ENCODE results near the gene CACNA1D.

CACNA1D gene

GRCh38 chr3:53525765-53526703 lies 31.6 kb downstream of the CACNA1D start:
- in situ Hi-C loops (cut with HindIII; ENCODE audit: low sequenced_read_pairs): no loop called here

DNA sequence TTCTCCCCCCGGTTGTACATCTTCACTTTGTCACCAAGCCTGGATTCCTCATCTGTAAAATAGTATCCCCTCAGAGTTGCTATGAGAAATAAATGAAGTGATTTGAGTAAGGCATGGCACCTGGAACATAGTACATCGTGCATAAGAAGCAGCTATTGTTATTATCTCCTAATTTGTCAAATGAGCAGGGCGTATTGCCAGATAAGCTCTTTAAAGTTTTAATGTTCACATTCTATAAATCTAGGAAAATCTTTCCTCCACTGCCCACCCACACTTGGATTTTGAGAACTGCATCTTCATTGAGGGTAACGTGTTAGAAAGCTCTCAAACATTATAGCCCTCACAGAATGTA lies 32.3 kb downstream of the CACNA1D start:
- in situ Hi-C loops (cut with HindIII; ENCODE audit: low sequenced_read_pairs): no loop called here

GRCh38 chr3:53530205-53530604 lies 35.8 kb downstream of the CACNA1D start:
- in situ Hi-C loops (cut with HindIII; ENCODE audit: low sequenced_read_pairs): no loop called here

DNA sequence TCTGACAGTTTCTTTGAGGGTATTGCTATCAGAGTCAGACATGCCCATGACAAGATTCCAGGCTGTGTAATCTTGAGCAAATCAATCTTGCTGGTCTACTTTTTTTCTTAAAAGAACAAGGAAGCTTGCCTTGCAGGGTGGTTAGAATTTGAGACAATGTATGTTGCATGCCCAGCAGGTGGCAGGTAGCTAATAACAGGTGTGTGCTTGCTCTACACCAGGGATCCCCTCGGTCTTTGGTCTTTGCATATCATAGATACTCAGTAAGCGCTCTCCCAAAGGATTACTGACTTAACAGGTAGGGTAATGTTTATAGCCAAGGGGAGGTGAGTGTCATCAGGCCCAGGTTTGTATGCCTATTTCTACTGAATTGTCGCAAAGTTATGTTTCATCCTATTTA lies 37.3 kb downstream of the CACNA1D start:
- in situ Hi-C loops (cut with HindIII; ENCODE audit: low sequenced_read_pairs): no loop called here

DNA sequence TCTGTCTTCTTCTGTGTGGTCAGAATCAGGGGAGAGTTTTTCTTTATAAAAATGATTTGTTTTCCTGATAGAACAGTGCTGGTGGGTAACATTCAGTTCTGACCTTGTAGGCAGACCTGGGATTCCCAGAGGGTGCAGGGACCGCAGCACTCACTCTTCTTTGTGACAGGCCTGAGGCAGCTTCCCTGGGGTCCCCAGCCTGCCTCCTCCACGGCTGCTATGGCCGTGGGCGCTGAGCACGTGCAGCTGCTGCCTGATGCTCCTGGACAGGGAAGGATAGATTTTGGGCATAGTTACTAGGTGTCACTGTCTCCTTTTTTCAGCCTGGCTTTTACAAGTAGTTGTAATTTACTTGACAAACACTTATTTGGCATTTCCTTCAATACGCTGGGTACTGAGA lies 39.1 kb downstream of the CACNA1D start:
- in situ Hi-C loops (cut with HindIII; ENCODE audit: low sequenced_read_pairs): no loop called here

GRCh38 chr3:53534216-53534615 lies 39.8 kb downstream of the CACNA1D start:
- in situ Hi-C loops (cut with HindIII; ENCODE audit: low sequenced_read_pairs): no loop called here

GRCh38 chr3:53534676-53535400 lies 40.4 kb downstream of the CACNA1D start:
- in situ Hi-C loops (cut with HindIII; ENCODE audit: low sequenced_read_pairs): no loop called here

DNA sequence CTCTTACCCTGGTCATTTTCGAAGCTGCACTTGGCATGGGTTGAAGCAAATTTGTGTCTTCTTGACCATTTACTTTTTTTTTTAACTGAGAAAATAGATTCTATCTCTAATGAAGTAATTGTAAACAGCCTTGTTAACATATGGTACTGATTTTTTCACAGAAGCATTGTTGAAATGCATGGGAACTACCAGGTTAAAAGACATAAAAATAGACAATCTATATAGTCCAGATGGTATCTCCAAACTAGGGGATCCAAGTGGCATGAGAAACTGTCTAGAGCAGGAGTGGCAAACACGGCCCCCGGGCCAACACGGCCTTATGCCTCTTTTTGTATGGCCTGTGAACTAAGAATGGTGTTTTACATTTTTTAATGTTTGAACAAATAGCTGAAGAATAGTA lies 41.9 kb downstream of the CACNA1D start:
- in situ Hi-C loops (cut with HindIII; ENCODE audit: low sequenced_read_pairs): no loop called here

DNA sequence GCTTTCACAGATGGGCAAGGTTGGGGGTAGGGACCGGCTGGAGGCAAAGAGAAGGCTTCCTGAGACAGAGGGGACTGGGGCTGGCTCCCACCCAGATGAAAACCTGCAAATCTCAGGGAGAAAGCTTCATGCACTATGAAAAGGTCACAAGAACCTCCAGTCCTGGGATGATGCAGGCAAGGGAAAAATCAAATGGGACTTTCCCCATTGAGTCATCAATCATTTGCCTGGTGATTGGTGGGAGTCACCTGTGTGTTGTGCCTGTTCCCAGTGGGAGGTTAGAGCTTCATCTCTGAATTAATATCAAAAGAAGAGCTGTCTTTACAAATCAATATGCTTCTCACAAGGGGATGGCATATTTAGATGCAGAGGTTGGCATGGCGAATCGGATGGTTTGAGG lies 49.9 kb downstream of the CACNA1D start:
- in situ Hi-C loops (cut with HindIII; ENCODE audit: low sequenced_read_pairs): no loop called here

DNA sequence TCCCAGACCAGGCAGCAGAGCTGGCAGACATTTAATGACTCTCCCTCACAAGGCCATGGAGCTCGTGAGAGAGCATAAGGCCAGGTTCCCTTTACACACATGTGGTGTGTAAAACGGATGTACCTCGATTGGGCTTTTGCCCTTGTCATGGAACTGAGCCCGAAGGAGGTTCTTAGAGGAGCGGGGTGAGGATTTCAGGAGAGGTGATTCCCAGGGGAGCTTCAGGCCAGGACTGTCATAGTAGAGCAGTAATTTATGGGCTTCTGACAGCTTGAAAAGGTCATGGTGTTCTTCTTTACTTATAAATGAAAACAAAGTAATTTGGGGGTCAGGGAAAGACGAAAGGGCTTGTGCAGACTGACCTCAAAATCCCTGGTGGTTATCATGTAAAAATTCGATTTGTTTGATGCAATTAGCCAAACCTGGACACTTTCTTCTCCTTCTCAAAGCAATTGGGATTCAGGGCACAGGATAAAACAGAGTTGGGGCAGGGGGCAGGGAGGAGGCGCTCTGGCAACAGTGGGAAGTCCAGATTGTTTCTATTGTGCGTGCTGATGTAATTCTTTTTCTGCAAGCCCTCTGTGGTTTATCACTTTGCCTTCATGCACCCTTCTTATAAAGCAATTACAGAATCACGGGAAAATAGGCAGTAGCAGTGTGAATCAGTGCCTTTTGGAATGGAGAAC lies 51.0 kb downstream of the CACNA1D start:
- in situ Hi-C loops (cut with HindIII; ENCODE audit: low sequenced_read_pairs): no loop called here

- in situ Hi-C loops (cut with HindIII; ENCODE audit: low sequenced_read_pairs): no loop called here
Measured at GRCh38 chr3:53545996-53546359, 51.6 kb downstream of the CACNA1D start.

- in situ Hi-C loops (cut with HindIII; ENCODE audit: low sequenced_read_pairs): no loop called here
Measured at GRCh38 chr3:53547327-53547726, 52.9 kb downstream of the CACNA1D start.

DNA sequence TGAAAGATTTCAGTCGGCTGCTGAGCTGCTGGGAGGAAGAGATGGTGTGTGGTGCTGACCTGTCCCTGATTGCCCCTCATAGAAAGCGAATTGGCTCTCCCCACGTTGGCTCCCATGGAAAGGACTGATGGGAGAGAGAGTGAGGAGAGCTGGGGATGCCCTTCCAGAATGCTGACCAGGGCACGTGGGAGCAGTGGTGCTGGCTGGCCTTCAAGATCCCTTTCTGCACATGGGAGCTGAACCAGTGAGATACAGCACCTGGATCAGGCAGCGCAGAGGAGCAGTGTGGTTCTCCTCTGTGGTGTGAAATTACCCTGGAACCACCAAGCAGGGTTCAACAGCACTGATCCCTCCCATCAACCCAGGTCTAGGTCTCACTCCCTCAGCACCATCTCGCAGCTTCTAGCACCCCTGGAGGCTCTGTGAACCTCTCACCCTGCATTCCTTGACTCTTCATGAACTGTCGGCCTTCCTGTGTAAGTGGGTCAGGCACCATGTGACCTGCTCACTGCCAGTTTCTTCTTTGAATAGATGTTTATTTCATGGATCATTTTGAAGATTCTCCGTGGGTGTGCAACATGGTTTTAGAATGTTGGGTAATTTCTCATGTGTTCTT lies 55.7 kb downstream of the CACNA1D start:
- in situ Hi-C loops (cut with HindIII; ENCODE audit: low sequenced_read_pairs): no loop called here

DNA sequence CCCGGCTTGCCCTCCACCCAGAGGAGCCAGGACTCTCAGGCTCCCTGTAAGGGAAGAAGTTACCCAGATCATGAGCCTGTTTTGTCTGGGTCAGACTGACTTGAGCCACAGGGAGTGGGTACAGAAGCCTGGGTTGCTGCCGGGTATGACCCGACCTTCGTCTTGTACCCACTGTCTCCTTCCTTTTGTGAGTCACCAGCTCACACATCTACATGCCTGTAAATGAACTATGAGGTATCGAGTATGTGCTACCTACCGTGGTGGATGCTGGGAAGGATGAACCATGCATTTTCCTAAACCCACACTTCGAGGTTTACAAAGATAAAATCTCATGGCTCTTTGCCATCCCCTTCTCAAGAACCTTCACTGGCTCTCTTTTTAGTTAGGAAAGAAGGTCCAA lies 56.9 kb downstream of the CACNA1D start:
- in situ Hi-C loops (cut with HindIII; ENCODE audit: low sequenced_read_pairs): no loop called here

GRCh38 chr3:53552730-53553129 lies 58.3 kb downstream of the CACNA1D start:
- in situ Hi-C loops (cut with HindIII; ENCODE audit: low sequenced_read_pairs): no loop called here

- in situ Hi-C loops (cut with HindIII; ENCODE audit: low sequenced_read_pairs): no loop called here
Measured at GRCh38 chr3:53553200-53553599, 58.8 kb downstream of the CACNA1D start.

DNA sequence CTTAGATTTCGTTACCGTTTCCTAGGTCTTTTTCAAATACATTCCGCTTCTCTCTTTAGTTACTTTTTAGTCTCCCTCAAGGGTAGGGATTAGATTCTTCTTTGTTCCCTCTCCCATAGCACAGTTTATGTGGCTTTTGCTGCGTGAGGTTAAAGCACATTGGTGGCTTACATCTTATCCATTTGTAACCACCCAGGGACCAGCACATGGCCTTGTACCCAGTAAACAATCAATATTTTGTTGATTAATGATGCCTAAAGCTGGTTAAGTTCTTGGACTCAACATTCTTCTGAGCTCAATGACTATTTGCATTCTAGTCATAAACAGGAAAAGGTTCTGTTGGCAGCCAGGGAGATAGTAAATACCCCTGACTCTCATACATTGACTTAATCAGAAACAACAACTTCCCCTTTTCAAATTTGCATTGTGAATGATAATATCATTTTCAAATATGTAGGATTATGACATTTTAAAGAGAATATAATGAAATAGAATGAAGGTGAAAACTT lies 60.2 kb downstream of the CACNA1D start:
- in situ Hi-C loops (cut with HindIII; ENCODE audit: low sequenced_read_pairs): no loop called here

- in situ Hi-C loops (cut with HindIII; ENCODE audit: low sequenced_read_pairs): no loop called here
Measured at GRCh38 chr3:53555068-53555588, 60.7 kb downstream of the CACNA1D start.

GRCh38 chr3:53566461-53567145 lies 72.2 kb downstream of the CACNA1D start:
- in situ Hi-C loops (cut with HindIII; ENCODE audit: low sequenced_read_pairs): no loop called here

GRCh38 chr3:53570081-53570480 lies 75.7 kb downstream of the CACNA1D start:
- in situ Hi-C loops (cut with HindIII; ENCODE audit: low sequenced_read_pairs): no loop called here

Data from endothelial cell of hepatic sinusoid (primary cell).